ENCODE measurements around the gene IP6K2. TPM values are rescaled to one million over a fixed set of nuclear protein-coding genes. Genes with fewer than 3 reads are reported as not detected.
A peak's percentile ranks its signal among the peaks of the same experiment; 100 is the strongest.

IP6K2 gene
- polyA plus RNA-seq, 12 donors = 64.8 to 144 (median 77.8) TPM; not detected in 1

DNA sequence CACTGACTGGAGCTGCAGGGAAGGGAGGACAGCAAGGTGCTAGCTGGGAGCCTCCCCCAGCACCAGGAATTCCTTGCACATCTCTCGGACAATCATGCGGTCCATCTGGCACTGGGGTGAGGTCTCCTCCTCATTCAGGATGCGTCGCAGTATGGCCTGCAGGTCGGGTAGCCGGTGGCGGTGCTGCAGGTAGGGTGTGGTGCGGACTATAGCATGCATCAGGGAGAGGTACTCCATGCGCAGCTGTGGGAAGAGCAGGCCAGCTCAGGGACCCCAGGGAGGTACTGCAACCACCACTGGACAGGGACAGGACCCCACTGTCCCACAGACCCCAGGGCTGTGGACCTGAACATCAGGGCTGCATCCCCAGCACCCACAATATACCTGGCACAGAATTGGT lies 42.5 kb downstream of the IP6K2 start:
- DNase-seq = no peak

DNA sequence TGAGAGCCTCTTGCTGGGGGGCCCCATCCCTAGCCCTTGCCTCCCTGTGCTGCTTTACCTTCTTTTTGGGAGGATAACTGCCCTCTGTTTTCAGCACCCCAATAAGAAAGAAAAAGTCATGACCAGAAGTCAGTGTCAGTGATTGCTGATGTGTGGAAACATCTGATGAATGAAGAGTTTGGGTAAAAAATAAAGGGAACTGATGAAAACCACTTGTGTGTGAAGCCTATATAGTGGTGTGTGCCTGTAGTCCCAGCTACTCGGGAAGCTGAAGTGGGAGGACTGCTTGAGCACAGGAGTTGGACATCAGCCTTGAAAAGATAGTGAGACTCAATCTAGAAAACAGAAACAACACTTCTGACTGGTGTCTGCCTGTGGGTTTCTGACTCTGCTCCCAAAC lies 44.5 kb downstream of the IP6K2 start:
- DNase-seq = no peak

GRCh38 chr3:48664929-48665328 lies 52.1 kb downstream of the IP6K2 start:
- DNase-seq = no peak

DNA sequence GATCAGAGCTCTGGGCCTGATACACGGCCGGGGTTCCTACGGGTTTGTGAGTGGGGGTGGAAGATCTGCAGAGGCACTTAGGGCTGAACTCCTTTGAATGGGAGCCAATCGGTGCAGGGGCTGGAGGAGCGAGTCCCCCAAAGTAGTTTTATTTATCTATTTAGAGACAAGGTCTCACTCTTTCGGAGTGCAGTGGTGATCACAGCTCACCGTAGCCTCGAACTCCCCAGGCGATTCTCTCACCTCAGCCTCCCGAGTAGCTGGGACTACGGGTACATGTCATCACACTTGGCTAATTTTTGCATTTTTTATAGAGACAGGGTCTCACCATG lies 52.7 kb downstream of the IP6K2 start:
- no peak for DNase-seq

- peak; percentile 83 for DNase-seq
These were observed 53.3 kb downstream of the IP6K2 start for GRCh38 chr3:48663489-48664312.

DNA sequence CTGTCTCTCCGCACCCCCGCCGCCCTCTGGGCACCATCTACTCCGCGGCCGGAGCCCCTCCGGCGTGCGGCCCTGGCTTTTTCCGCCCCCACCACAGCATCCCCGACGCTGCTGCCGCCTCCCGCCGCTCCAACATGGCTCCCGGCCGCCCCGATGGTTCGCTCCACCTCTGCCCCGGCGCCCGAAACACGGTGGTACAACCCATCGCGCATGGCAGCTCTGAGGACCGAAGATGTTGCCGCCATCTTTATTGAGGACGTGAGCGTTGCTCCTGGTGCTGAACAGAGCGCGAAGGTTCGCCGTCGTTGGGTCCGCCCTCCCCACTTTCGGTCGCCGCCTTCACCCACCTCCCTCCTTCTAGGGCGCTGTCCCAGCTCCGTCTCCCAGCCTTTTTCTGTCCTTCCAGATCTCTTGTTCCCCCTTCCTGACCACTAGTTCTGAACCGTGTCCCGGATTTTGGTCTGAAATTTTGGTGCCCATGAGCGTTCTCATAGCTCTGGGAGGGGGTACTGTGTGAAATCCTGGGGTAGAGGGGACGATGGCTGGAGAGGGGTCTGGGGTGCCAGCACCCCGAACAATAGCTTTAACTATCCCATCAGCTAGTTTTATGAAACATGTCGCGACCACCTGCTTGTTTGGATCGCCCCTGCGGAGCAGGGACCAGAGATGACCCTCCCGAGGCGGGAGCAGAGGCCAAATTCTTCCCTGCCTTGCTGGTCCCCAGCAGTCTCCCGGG lies 54.1 kb downstream of the IP6K2 start, which contains the start of gene CELSR3:
Gene CELSR3, minus strand, starts transcription at position 134 of the 736 bp plus-strand sequence. CDS start 252 bp downstream, outside the sequence.
- DNase-seq = peak; percentile 59

GRCh38 chr3:48662145-48662752 lies 54.8 kb downstream of the IP6K2 start:
- no peak for DNase-seq

GRCh38 chr3:48661501-48662144 lies 55.4 kb downstream of the IP6K2 start:
- peak; percentile 74 for DNase-seq

DNA sequence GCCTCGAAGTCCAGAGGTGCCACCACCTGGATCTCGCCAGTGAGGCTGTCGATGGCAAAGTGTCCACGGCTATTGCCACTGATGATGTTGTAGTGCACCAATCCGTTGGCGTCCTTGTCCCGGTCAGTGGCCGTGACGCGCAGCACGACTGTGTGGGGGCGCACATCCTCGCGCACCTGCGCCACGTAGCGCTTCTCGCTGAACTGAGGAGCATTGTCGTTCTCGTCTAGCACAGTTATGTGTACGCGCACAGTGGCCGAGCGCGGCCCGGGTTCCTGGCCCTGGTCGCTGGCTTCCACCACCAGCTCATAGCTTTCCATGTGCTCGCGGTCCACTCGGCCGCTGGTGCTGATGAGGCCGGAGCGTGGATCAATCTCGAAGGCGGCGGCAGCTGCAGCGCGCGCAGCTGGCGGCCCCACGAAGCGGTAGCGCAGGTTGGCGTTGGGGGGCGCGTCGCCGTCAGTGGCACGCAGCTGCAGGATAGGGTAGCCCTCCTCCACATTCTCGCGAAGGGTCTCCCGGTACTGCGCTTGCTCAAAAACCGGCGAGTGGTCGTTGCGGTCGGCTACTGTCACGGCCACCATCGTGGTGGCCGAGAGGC lies 56.1 kb downstream of the IP6K2 start:
- DNase-seq = no peak

- no peak for DNase-seq
These were observed 60.2 kb downstream of the IP6K2 start for GRCh38 chr3:48656841-48657281.

DNA sequence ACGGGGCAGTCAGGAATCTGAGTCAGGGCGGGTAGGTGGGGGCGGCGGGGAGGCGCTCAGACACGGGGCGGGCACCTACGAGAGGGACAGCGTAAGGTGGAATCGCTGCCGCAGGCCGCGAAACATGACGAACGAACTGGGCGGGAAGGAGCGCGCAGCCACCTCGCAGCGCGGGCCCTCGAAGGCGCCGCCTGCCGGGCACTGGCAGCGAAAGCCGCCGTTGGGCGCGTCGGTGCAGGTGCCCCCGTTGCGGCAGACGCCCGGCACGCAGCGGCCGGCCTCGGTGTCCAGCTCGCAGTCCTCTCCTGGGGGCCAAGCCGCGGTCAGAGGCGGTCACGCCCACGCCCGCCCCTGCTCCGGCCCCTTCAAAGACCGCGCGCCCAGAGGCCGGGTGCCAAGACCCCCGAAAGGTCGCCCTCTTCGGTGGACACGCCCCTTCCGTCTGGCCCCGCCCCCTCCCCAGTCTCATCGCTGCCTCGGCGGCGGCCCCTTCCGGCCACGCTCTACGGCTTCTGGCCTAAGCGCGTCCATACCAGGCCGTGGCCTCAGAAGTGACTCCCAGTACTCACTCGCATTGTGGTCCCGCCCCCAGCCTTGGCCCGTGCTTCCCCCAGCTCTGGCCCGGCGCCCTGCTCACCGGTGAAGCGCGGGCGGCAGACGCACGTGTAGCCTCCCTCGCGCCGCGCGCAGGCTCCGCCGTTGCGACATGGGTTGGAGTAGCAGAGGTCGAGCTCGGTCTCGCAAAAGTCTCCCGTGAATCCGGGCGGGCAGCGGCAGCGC lies 60.8 kb downstream of the IP6K2 start:
- DNase-seq = peak; percentile 66

DNA sequence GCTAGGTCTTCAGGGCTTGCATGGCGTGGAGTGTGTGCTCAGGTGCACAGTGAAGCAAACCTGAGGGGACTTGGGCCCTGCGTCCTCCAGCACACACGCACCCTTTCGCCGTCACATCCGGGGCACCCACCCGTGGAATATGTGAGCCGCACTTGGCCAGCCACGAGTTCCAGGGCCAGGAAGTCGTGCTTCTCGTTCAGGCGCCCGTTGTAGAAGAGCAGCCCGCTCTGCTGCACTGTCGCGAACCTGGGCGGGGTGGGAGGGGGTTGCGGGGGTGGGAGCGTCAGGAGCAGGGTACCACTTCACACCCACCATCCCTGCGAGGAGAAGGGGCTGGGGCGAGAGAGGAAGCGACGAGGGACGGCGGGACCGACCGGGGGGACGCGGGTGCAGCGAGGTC lies 61.4 kb downstream of the IP6K2 start:
- DNase-seq = no peak

DNA sequence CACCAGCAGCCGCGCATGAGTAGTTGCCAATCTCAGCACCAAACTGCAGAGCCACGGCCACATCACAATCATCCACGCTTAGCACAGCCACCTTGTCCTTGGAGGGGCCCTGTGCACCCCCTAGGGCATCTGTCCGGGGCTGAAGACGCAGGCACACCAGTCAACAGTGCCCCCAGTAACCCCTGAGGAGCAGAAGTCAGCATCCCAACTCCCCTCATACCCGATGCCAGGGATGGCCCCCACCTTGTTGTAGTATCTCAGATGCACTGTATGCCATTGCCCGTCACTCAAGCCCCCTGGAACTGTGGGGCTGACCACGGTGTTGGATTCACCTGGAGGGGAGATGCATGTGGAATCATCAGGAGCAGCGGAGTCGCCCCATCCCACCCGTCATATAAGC lies 62.0 kb downstream of the IP6K2 start:
- no peak for DNase-seq

DNA sequence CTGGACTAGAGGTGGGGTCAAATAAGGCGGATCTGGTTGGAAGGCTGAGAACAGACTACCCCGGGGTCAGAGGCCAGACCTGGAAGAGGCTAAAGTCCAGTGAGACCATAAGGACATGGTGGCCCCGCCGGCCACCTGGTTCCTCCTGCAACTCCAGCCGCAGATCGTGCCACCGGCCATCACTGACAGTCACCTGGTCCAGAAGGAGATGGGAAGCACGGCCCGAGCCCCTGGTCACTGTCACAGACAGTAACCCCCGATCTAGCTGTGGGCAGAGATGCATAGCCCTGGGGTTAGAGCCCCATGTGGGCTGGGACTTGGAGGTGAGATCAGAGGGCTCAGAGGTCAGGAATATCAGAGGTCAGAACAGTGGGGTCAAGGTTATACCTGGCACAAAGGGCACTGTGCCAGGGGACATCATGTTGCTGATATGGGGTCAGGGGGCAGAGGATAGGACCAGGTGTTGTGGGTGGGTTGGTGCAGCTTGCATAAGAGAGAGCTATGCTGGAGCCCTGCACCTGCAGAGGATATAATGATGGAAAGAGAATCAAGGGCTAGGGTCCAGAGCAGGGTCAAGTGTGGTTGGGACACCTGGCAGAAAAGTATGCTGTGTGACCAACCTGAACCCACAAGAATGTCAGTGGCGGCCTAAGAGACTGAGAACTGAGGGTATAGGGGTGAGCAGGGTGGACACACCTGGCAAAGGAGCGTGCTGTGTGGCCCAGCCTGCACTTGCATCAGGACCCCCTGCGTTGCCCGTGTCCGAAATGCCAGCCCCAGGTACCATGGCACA lies 63.9 kb downstream of the IP6K2 start:
- DNase-seq = no peak

DNA sequence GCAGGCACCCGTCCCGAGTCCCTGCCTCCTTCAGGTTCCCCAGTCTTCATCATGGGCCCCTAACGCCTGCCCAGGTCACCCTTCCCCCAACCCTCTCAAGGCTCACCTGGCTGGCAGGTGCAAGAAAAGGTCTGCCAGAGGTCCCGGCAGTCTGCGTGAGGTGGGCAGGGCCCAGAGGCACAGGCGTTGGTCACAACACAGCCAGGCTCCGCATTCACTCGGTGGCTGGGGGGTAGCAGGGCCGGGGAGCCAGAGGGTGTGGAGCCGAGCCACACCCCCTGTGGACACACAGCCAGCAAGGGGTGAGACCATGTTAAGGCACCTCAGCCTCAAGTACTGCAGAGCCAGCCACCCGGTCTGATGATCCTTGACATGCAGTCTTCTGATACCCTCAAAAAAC lies 65.2 kb downstream of the IP6K2 start:
- no peak for DNase-seq

DNA sequence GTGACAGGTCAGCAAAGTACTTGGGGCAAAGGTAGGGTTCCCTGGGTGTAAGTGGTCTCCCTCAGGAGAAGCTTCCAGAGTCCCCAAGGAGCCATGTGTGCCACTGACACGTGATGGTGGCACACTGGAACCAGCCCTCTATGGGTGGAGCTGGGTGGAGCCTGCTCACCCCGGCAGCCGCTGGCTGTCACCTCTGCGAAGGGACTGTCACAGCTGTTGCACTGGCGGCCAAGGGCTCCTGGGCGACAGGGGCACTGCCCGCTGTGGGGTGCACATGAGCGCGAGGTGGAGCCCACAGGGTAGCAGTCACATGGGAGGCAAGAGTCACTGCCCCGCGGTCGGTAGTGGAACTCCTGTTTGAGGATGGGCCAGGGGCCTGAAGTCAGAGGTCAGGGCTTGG lies 66.3 kb downstream of the IP6K2 start:
- DNase-seq = no peak

GRCh38 chr3:48648188-48648850 lies 68.7 kb downstream of the IP6K2 start:
- no peak for DNase-seq

DNA sequence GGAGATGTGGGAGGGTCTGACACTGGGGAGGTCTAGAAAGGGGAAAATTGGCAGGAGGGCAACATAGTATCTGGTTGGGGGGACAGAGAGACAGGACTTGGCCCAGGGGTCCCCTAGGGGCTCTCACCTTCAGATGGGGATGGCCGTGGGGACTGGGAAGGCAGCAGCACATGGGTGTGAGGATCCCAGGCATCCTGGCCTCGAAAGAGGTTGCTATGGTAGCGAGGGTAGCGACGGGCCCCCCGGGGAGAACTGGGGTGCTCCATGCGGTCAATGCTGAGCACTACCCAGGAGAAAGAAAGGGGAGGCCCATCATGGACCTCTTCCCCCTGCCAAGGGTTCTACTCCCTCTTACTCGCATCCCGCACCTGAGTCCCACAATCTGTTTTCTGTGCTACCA lies 69.3 kb downstream of the IP6K2 start:
- DNase-seq = no peak

Measured in muscle of arm (tissue), 12 donors.